C4-2B (cell line): ENCODE results near the gene TRPC4.

Experiments
- CTCF ChIP-seq: fragments of 450-650 bp; conservative IDR thresholded peaks from 2 replicates; pipeline ENCODE4 v1.5.1; 2017; ENCODE audit warnings: mild to moderate bottlenecking
- ZFX ChIP-seq: fragments of 450-650 bp; IDR thresholded peaks from 2 replicates; pipeline ENCODE4 v1.6.1; 2017

- TF ChIP-seq CTCF (no peak), ZFX (no peak)
Measured at GRCh38 chr13:37735293-37735692, 134.3 kb downstream of the TRPC4 start.
